Activated CD8-positive, alpha-beta memory T cell treated with anti-CD3 and anti-CD28 coated beads for 24 hours (primary cell): Measurements from ENCODE around the gene BPTF.
"Not testable (repeated sequence)": the region's sequence is repeated elsewhere in the genome, so short reads cannot be mapped to it uniquely, and the experiment has no call there.

Experiments
- DNase-seq: peaks from one replicate; pipeline ENCODE4 v3.0.0-alpha.2; 2020

The BPTF gene

GRCh38 chr17:67974598-67975066 lies 149.3 kb downstream of the BPTF start:
- DNase-seq, result peak; percentile 35

GRCh38 chr17:67976306-67976705 lies 151.0 kb downstream of the BPTF start:
- not testable (repeated sequence) for DNase-seq

GRCh38 chr17:67980456-67980855 lies 155.2 kb downstream of the BPTF start:
- peak; percentile 32 for DNase-seq

- DNase-seq, result not testable (repeated sequence)
These were observed 155.6 kb downstream of the BPTF start for GRCh38 chr17:67980883-67981282.

GRCh38 chr17:67982034-67982640 lies 156.8 kb downstream of the BPTF start:
- DNase-seq, result no peak

GRCh38 chr17:67982686-67983382 lies 157.5 kb downstream of the BPTF start:
- DNase-seq, result no peak

GRCh38 chr17:67983383-67983688 lies 158.0 kb downstream of the BPTF start:
- no peak for DNase-seq

GRCh38 chr17:67990909-67991308 lies 165.6 kb downstream of the BPTF start:
- DNase-seq, result no peak

- no peak for DNase-seq
These were observed 167.3 kb downstream of the BPTF start for GRCh38 chr17:67992548-67993152.

- DNase-seq, result peak; percentile 88
These were observed 168.1 kb downstream of the BPTF start for GRCh38 chr17:67993153-67993997.

- no peak for DNase-seq
These were observed 168.7 kb downstream of the BPTF start for GRCh38 chr17:67993998-67994361.

GRCh38 chr17:67994817-67995569 lies 169.7 kb downstream of the BPTF start:
- no peak for DNase-seq

- DNase-seq, result peak; percentile 65
These were observed 170.4 kb downstream of the BPTF start for GRCh38 chr17:67995570-67996263.

- not testable (repeated sequence) for DNase-seq
These were observed 171.2 kb downstream of the BPTF start, which contains the start of gene C17orf58 for GRCh38 chr17:67996301-67997171. Gene C17orf58, minus strand, starts transcription at chr17:67996469. Its CDS starts 271 bp downstream, at chr17:67996198.

- DNase-seq, result no peak
These were observed 173.2 kb downstream of the BPTF start for GRCh38 chr17:67998466-67998865.

- DNase-seq, result no peak
These were observed 174.1 kb downstream of the BPTF start for GRCh38 chr17:67999291-67999911.

- DNase-seq, result no peak
These were observed 178.9 kb downstream of the BPTF start for GRCh38 chr17:68004201-68004600.

- no peak for DNase-seq
These were observed 181.5 kb downstream of the BPTF start for GRCh38 chr17:68006797-68007196.

GRCh38 chr17:68011199-68011665 lies 185.9 kb downstream of the BPTF start:
- peak; percentile 86 for DNase-seq

GRCh38 chr17:68013385-68013784 lies 188.1 kb downstream of the BPTF start:
- DNase-seq, result no peak
